ENCODE measurements around the gene ZBTB5.

Gene ZBTB5

DNA sequence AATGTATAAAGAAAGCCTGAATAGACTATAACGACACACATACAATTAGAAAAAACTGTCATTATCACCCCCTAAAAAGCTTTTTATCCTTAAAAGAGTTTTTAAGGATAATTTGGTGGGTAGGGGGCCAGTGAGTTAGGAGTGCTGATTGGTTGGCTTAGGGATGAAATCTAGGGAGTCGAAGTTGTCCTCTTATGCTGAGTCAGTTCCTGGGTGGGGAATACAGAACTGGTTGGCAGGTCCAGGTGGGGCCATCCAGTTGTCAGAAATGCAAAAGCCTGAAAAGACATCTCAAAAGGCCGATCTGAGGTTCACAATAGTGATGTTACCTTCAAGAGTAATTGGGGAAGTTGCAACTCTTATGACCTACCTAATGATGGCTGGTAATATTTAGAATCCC is 13.6 kb downstream of the ZBTB5 start:
- no peak for TF ChIP-seq CTCF (IDR thresholded peaks at IDR 0.05; ENCODE audit: control insufficient read depth, insufficient read depth, low read depth, low read length, missing control alignments)
- H3K4me3 ChIP-seq (ENCODE audit: control insufficient read depth, low read depth, low read length): no peak overlapping the region
- DNase-seq (ENCODE audit: low read depth): no peak

GRCh38 chr9:37449862-37450632 is 15.2 kb downstream of the ZBTB5 start:
- no peak for TF ChIP-seq CTCF (IDR thresholded peaks at IDR 0.05; ENCODE audit: control insufficient read depth, insufficient read depth, low read depth, low read length, missing control alignments)
- H3K4me3 ChIP-seq (ENCODE audit: control insufficient read depth, low read depth, low read length): no peak overlapping the region
- no peak for DNase-seq (ENCODE audit: low read depth)

- DNase-seq (ENCODE audit: low read depth): no peak
Measured at GRCh38 chr9:37447111-37447510, 18.1 kb downstream of the ZBTB5 start.

DNA sequence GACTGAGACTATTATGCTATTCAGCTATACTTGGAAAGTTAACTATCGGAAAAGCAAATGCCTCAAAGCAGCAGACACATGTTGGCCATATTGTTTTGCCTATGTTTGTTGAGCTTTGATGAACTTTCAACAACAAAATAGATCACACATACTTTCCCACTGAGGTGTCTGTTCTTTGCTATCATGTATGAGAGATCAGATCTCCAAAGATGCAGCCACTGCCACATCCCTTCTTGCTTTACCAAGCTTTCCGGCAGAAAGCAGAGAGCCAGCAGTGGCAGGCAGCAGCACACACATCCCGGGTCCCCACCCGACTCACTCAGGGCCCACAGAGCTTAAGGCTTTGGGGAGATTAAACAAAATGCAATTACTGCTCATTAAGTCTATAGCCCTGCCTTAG is 18.8 kb downstream of the ZBTB5 start:
- no peak overlapping the region for H3K4me3 ChIP-seq (ENCODE audit: control insufficient read depth, low read depth, low read length)
- no peak for TF ChIP-seq CTCF (IDR thresholded peaks at IDR 0.05; ENCODE audit: control insufficient read depth, insufficient read depth, low read depth, low read length, missing control alignments)
- no peak for DNase-seq (ENCODE audit: low read depth)

More at GRCh38 chr9:37447111-37447510, 18.1 kb downstream of the ZBTB5 start:
- H3K4me3 ChIP-seq (ENCODE audit: control insufficient read depth, low read depth, low read length): no peak overlapping the region
- TF ChIP-seq CTCF (IDR thresholded peaks at IDR 0.05; ENCODE audit: control insufficient read depth, insufficient read depth, low read depth, low read length, missing control alignments): no peak

DNA sequence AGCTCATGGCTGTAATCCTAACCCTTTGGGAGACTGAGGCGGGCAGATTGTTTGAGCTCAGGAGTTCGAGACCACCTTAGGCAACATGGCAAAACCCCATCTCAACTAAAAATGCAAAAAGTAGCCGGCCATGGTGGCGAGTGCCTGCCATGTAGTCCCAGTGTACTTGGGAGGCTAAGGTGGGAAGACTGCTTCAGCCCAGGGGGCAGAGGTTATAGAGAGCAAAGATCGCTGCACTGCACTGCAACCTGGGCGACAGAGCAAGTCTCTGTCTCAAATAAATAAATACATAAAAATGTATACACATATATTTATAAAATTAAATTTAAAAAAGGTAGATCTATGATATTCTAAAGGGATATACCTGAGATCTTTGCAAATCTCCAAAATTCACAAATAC is 19.4 kb downstream of the ZBTB5 start:
- no peak overlapping the region for H3K4me3 ChIP-seq (ENCODE audit: control insufficient read depth, low read depth, low read length)
- TF ChIP-seq CTCF (IDR thresholded peaks at IDR 0.05; ENCODE audit: control insufficient read depth, insufficient read depth, low read depth, low read length, missing control alignments): no peak
- no peak for DNase-seq (ENCODE audit: low read depth)

GRCh38 chr9:37444890-37445289 is 20.4 kb downstream of the ZBTB5 start:
- H3K4me3 ChIP-seq (ENCODE audit: control insufficient read depth, low read depth, low read length): no peak overlapping the region
- no peak for TF ChIP-seq CTCF (IDR thresholded peaks at IDR 0.05; ENCODE audit: control insufficient read depth, insufficient read depth, low read depth, low read length, missing control alignments)
- no peak for DNase-seq (ENCODE audit: low read depth)
